ENCODE results near the gene LYPLAL1. TPM values are rescaled to one million over a fixed set of nuclear protein-coding genes. Genes with fewer than 3 reads are reported as not detected.
"Not testable (repeated sequence)": the region's sequence is repeated elsewhere in the genome, so short reads cannot be mapped to it uniquely, and the experiment has no call there.

LYPLAL1 gene
- total RNA-seq, 4 donors from 2014 or later, result 16.2 to 25.8 (median 23.7) TPM

DNA sequence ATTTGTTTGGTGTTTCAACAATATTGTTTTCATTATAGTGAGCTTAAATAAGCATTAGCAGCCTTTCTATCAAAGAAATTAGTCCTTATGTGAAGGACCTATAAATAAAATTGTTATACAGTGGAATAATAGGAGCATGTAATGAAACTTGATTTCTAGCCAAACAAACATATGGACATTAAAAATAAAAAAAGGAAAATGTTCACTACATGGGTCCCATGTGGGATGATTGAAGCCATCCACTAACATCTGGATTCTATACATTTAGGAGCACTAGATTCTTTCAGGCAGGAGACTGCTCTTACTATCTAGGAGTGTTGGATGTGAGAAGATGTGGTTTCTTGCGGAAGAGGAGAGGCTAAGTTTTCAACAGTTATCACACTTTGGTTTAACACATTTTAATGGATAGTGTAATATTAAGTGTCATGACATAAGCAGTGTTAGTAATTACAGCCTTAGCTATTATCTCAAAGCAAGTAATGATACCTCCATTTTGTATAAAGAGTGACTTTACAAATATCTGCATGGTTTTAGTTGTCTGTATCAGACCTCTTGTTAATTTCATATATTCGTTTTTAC, 62.3 kb downstream of the LYPLAL1 start:
- 87% methylated on average over 2 of the region's 2 CpGs for WGBS, 2 donors
- DNase-seq (ENCODE audit: low spot score in 2 of 2), result no peak
- intact Hi-C loops (cut with DNase I; ENCODE audit: low total_unique reads), result no loop called here
- H3K4me3 ChIP-seq (ENCODE audit: low read depth, poor library complexity, severe bottlenecking), result no peak overlapping the region
- TF ChIP-seq, protein P1, sequence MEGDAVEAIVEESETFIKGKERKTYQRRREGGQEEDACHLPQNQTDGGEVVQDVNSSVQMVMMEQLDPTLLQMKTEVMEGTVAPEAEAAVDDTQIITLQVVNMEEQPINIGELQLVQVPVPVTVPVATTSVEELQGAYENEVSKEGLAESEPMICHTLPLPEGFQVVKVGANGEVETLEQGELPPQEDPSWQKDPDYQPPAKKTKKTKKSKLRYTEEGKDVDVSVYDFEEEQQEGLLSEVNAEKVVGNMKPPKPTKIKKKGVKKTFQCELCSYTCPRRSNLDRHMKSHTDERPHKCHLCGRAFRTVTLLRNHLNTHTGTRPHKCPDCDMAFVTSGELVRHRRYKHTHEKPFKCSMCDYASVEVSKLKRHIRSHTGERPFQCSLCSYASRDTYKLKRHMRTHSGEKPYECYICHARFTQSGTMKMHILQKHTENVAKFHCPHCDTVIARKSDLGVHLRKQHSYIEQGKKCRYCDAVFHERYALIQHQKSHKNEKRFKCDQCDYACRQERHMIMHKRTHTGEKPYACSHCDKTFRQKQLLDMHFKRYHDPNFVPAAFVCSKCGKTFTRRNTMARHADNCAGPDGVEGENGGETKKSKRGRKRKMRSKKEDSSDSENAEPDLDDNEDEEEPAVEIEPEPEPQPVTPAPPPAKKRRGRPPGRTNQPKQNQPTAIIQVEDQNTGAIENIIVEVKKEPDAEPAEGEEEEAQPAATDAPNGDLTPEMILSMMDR (IDR thresholded peaks at IDR 0.05), result no peak
- no peak for TF ChIP-seq POLR2A (IDR thresholded peaks at IDR 0.05)

DNA sequence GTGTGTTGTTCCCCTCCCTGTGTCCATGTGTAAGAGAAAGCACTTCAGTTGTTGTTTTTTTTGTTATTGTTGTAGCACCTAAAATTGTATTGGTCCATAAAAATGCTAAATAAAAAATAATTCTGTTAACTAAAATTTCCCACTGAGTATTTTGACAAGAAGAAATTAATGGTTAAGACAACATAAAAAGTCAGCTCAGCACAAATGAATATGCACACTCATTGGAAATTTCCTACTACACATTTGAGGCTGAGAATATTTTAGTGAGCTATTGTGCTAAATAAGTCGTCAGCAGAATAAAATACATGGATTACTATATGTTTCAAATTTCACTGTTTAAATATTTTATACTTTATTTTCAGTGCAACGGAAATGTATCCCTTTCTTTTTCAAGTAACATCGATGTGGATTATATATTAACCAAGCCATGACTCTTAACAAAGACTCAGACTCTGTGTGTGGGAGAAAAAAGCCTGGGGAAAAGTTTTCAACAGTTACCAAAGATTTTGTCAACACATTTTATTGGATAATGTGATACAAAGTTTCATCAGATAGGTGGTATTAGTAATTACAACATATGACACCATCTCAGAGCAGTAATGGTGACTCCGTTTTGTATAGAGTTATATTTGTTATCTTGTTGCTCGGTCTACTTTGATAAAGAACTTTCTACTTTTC, 63.4 kb downstream of the LYPLAL1 start:
- 92 to 93% methylated on average over 5 of the region's 5 CpGs for WGBS, 2 donors
- TF ChIP-seq, protein P1 (IDR thresholded peaks at IDR 0.05), result no peak
- TF ChIP-seq POLR2A (IDR thresholded peaks at IDR 0.05), result no peak
- intact Hi-C loops (cut with DNase I; ENCODE audit: low total_unique reads), result no loop called here

DNA sequence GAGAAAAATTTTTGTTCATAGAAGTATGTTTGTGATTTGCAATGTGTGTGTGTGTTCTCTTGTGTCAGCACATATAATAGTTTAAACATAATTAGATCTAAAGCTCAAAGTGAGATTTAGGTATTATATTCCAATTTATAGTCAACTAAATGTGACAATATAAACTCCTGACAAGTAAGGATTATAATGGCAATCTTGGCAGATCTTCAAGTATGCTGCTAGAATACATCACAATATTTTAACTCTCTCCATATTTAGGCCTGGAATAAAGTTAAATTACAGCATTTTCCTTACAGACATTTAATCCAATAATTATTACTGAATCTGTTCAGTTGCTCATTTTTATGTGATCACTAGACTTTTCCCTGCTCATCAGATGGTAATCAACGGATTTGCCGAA, 65.8 kb downstream of the LYPLAL1 start:
- 94 to 95% methylated on average over 2 of the region's 2 CpGs for WGBS, 2 donors
- intact Hi-C loops (cut with DNase I; ENCODE audit: low total_unique reads), result no loop called here
- no peak overlapping the region for H3K4me3 ChIP-seq (ENCODE audit: low read depth, poor library complexity, severe bottlenecking)

More for the DNA sequence above, 63.4 kb downstream of the LYPLAL1 start:
- no peak overlapping the region for H3K4me3 ChIP-seq (ENCODE audit: low read depth, poor library complexity, severe bottlenecking)
- DNase-seq (ENCODE audit: low spot score in 2 of 2), result no peak

GRCh38 chr1:219244864-219245263, 71.2 kb downstream of the LYPLAL1 start:
- intact Hi-C loops (cut with DNase I; ENCODE audit: low total_unique reads), result loop anchor here (5.0 kb wide), 1 partner anchor 1948 kb away; no protein-coding TSS in a partner anchor
- TF ChIP-seq, protein P1 (IDR thresholded peaks at IDR 0.05), result no peak
- no peak for TF ChIP-seq POLR2A (IDR thresholded peaks at IDR 0.05)
- DNase-seq (ENCODE audit: low spot score in 2 of 2), result no peak
- H3K4me3 ChIP-seq (ENCODE audit: low read depth, poor library complexity, severe bottlenecking), result no peak overlapping the region

More for the DNA sequence above, 65.8 kb downstream of the LYPLAL1 start:
- TF ChIP-seq, protein P1 (IDR thresholded peaks at IDR 0.05), result no peak
- no peak for TF ChIP-seq POLR2A (IDR thresholded peaks at IDR 0.05)
- DNase-seq (ENCODE audit: low spot score in 2 of 2), result no peak

- DNase-seq (ENCODE audit: low spot score in 2 of 2), result no peak
- 68 to 69% methylated on average over 1 of the region's 1 CpG for WGBS, 2 donors
- no peak overlapping the region for H3K4me3 ChIP-seq (ENCODE audit: low read depth, poor library complexity, severe bottlenecking)
- TF ChIP-seq, protein P1 (IDR thresholded peaks at IDR 0.05), result no peak
- no peak for TF ChIP-seq POLR2A (IDR thresholded peaks at IDR 0.05)
- intact Hi-C loops (cut with DNase I; ENCODE audit: low total_unique reads), result no loop called here
Observed at GRCh38 chr1:219247441-219247840, 73.8 kb downstream of the LYPLAL1 start.

- intact Hi-C loops (cut with DNase I; ENCODE audit: low total_unique reads); DNase-seq (ENCODE audit: low spot score in 2 of 2); H3K4me3 ChIP-seq (ENCODE audit: low read depth, poor library complexity, severe bottlenecking): not testable (repeated sequence)
- 94% methylated on average over 2 of the region's 2 CpGs for WGBS, 2 donors
Observed at GRCh38 chr1:219250468-219250867, 76.8 kb downstream of the LYPLAL1 start.
